ENCODE data around the gene RUNDC3A. TPM values are rescaled to one million over a fixed set of nuclear protein-coding genes. Genes with fewer than 3 reads are reported as not detected.

The RUNDC3A gene
- total and polyA plus RNA-seq, 2 of the 13 experiments (the other 11 are each of a cell fraction or from before 2014, with no cell fraction given): 0.25 TPM; not detected in 1

DNA sequence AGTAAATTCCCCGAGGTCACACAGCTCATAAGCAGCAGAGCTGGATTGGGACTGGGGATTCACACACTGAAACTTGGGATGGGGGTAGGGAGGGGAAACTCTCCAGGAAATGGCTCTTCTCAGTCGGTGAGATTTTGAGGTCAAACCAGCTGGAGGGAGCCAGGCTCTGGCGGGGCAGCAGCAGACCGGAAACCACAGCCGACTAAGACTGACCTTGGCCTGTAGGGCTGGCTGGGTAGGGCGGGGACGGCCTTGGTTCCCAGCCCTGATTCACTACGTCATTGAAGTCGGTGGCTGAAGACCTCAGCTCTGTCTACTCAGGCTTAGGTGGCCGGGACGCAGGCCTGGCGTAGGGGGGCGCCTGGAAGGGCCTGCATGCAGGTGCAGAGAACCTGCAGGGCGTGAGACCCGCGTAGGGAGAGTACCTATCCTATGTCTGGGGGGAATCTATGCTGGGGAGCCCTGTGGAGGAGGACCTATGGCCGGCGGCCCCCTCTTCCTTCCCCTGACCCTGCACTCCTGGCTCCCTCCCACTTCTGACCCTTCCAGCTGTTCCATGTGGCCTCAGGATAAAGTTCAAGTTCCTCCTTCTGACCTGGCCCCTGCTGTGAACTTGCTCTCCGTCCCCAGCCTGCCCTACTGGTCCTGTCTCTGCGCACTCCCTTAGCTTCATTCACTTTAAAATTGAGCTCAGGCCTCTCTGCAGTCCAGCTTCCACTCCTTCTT, 28.6 kb upstream of the RUNDC3A start (continued):
- TF ChIP-seq ZNF317 (CRISPR knock-in tag; IDR thresholded peaks at IDR 0.05): 0 out of 2 replicates have a peak, but pooled peaks have one; percentile 34
- TF ChIP-seq, protein P1, sequence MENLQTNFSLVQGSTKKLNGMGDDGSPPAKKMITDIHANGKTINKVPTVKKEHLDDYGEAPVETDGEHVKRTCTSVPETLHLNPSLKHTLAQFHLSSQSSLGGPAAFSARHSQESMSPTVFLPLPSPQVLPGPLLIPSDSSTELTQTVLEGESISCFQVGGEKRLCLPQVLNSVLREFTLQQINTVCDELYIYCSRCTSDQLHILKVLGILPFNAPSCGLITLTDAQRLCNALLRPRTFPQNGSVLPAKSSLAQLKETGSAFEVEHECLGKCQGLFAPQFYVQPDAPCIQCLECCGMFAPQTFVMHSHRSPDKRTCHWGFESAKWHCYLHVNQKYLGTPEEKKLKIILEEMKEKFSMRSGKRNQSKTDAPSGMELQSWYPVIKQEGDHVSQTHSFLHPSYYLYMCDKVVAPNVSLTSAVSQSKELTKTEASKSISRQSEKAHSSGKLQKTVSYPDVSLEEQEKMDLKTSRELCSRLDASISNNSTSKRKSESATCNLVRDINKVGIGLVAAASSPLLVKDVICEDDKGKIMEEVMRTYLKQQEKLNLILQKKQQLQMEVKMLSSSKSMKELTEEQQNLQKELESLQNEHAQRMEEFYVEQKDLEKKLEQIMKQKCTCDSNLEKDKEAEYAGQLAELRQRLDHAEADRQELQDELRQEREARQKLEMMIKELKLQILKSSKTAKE (CRISPR knock-in tag; IDR thresholded peaks at IDR 0.05; ENCODE audit: borderline replicate concordance): peak; percentile 97
- TF ChIP-seq ARNTL (CRISPR knock-in tag; IDR thresholded peaks at IDR 0.05): 0 out of 2 replicates have a peak, but pooled peaks have one; percentile 28
- no peak for TF ChIP-seq NR1H2 (CRISPR knock-in tag; IDR thresholded peaks at IDR 0.05; ENCODE audit: borderline replicate concordance, low read depth)
- TF ChIP-seq EP300 (IDR thresholded peaks at IDR 0.05; ENCODE audit: low read depth in 2 of 2, low read length in 2 of 2): peak in 1 of 2 experiments; percentile 24; a peak in 1 of 4 replicates
- peak; percentile 19; the same call in 1 of the 2 replicates for TF ChIP-seq EP300 (CRISPR knock-in tag; IDR thresholded peaks at IDR 0.05; ENCODE audit: borderline replicate concordance)
- peak; percentile 72 for TF ChIP-seq HDAC2 (CRISPR knock-in tag; IDR thresholded peaks at IDR 0.05)
- TF ChIP-seq, protein P2, sequence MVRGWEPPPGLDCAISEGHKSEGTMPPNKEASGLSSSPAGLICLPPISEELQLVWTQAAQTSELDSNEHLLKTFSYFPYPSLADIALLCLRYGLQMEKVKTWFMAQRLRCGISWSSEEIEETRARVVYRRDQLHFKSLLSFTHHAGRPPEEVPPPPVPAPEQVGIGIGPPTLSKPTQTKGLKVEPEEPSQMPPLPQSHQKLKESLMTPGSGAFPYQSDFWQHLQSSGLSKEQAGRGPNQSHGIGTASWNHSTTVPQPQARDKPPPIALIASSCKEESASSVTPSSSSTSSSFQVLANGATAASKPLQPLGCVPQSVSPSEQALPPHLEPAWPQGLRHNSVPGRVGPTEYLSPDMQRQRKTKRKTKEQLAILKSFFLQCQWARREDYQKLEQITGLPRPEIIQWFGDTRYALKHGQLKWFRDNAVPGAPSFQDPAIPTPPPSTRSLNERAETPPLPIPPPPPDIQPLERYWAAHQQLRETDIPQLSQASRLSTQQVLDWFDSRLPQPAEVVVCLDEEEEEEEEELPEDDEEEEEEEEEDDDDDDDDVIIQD (CRISPR knock-in tag; IDR thresholded peaks at IDR 0.05; ENCODE audit: low read depth): 0 out of 2 replicates have a peak, but pooled peaks have one; percentile 37
- peak; percentile 46 for TF ChIP-seq FOXA3 (CRISPR knock-in tag; IDR thresholded peaks at IDR 0.05)
- TF ChIP-seq, protein P3, sequence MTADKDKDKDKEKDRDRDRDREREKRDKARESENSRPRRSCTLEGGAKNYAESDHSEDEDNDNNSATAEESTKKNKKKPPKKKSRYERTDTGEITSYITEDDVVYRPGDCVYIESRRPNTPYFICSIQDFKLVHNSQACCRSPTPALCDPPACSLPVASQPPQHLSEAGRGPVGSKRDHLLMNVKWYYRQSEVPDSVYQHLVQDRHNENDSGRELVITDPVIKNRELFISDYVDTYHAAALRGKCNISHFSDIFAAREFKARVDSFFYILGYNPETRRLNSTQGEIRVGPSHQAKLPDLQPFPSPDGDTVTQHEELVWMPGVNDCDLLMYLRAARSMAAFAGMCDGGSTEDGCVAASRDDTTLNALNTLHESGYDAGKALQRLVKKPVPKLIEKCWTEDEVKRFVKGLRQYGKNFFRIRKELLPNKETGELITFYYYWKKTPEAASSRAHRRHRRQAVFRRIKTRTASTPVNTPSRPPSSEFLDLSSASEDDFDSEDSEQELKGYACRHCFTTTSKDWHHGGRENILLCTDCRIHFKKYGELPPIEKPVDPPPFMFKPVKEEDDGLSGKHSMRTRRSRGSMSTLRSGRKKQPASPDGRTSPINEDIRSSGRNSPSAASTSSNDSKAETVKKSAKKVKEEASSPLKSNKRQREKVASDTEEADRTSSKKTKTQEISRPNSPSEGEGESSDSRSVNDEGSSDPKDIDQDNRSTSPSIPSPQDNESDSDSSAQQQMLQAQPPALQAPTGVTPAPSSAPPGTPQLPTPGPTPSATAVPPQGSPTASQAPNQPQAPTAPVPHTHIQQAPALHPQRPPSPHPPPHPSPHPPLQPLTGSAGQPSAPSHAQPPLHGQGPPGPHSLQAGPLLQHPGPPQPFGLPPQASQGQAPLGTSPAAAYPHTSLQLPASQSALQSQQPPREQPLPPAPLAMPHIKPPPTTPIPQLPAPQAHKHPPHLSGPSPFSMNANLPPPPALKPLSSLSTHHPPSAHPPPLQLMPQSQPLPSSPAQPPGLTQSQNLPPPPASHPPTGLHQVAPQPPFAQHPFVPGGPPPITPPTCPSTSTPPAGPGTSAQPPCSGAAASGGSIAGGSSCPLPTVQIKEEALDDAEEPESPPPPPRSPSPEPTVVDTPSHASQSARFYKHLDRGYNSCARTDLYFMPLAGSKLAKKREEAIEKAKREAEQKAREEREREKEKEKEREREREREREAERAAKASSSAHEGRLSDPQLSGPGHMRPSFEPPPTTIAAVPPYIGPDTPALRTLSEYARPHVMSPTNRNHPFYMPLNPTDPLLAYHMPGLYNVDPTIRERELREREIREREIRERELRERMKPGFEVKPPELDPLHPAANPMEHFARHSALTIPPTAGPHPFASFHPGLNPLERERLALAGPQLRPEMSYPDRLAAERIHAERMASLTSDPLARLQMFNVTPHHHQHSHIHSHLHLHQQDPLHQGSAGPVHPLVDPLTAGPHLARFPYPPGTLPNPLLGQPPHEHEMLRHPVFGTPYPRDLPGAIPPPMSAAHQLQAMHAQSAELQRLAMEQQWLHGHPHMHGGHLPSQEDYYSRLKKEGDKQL (CRISPR knock-in tag; IDR thresholded peaks at IDR 0.05; ENCODE audit: low read depth): peak; percentile 62; the same call in 1 of the 2 replicates
- TF ChIP-seq, protein P4, sequence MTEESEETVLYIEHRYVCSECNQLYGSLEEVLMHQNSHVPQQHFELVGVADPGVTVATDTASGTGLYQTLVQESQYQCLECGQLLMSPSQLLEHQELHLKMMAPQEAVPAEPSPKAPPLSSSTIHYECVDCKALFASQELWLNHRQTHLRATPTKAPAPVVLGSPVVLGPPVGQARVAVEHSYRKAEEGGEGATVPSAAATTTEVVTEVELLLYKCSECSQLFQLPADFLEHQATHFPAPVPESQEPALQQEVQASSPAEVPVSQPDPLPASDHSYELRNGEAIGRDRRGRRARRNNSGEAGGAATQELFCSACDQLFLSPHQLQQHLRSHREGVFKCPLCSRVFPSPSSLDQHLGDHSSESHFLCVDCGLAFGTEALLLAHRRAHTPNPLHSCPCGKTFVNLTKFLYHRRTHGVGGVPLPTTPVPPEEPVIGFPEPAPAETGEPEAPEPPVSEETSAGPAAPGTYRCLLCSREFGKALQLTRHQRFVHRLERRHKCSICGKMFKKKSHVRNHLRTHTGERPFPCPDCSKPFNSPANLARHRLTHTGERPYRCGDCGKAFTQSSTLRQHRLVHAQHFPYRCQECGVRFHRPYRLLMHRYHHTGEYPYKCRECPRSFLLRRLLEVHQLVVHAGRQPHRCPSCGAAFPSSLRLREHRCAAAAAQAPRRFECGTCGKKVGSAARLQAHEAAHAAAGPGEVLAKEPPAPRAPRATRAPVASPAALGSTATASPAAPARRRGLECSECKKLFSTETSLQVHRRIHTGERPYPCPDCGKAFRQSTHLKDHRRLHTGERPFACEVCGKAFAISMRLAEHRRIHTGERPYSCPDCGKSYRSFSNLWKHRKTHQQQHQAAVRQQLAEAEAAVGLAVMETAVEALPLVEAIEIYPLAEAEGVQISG (CRISPR knock-in tag; IDR thresholded peaks at IDR 0.05): peak; percentile 53; the same call in 1 of the 2 replicates
- no peak for TF ChIP-seq MAFK (conservative IDR thresholded peaks at IDR 0.05 in 1 of 2, IDR thresholded peaks at IDR 0.05 in 1 of 2; ENCODE audit: low read length in 2 of 2)
